Stimulated activated CD8-positive, alpha-beta memory T cell treated with anti-CD3 and anti-CD28 coated beads, Interleukin-12 subunit alpha, Interleukin-12 subunit beta, amount 100 ng/mL, for 24 hours (primary cell): ENCODE data around the gene TMEM220.
"Not testable (repeated sequence)": the region's sequence is repeated elsewhere in the genome, so short reads cannot be mapped to it uniquely, and the experiment has no call there.

Experiments
- DNase-seq: peaks from one replicate; pipeline ENCODE4 v3.0.0-alpha.2; 2020; ENCODE audit errors: extremely low read depth

TMEM220 gene

DNA sequence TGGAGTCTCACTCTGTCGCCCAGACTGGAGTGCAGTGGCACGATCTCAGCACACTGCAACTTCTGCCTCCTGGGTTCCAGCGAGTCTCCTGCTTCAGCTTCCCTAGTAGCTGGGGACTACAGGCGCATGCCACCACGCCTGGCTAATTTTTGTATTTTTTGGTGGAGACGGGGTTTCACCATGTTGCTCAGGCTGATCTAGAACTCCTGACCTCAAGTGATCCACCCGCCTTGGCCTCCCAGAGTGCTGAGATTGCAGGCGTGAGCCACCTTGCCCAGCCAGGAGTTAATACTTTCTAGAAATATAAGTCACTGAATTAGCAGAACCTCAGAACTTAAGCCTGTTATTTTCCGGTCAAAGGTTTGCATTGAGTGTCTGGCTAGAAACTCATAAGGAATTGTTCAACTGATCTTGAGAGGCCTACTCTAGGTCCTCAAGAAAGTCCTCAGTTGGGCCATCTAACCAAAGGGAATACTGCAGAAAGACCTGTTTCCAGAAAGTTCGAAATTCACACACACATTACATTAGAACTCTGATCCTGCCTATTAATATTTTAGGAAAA, 1.4 kb downstream of the TMEM220 start:
- DNase-seq = no peak

DNA sequence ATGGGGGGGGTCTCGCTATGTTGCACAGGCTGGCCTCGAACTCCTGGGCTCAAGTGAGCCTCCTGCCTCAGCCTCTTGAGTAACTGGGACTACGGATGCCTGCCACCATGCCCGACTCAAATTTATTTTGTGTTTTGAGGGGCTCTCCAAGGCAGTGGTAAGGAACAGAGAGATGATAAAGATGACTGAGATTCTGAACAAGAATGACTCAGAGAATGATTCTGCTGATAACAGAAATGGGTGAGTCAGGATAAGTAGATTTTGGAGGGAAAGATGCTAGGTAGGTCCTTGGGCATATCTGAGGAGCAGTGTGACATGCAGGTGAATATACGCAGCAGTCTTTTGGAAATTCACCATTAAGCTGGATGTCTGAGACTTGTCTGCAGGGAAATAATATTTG, 2.6 kb downstream of the TMEM220 start:
- DNase-seq = no peak

DNA sequence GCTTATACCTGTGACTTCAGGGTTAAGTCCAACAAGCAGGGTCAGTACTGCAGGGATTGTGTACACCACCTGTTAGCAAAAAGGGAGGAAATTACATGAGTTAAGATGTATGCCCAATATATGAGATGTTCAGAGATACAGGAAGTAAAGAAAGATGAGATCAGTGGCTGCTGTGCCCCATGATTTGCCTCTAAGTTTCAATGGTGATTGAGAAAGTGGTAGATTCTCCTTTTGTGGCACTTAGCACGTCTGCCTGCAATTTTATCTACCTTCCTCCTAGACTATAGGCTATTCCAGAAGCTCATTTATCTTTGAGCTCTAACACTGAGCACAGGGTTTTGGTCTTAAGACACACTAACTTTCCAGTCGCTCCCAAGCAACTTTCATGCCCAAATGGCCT, 3.6 kb downstream of the TMEM220 start:
- DNase-seq = no peak

DNA sequence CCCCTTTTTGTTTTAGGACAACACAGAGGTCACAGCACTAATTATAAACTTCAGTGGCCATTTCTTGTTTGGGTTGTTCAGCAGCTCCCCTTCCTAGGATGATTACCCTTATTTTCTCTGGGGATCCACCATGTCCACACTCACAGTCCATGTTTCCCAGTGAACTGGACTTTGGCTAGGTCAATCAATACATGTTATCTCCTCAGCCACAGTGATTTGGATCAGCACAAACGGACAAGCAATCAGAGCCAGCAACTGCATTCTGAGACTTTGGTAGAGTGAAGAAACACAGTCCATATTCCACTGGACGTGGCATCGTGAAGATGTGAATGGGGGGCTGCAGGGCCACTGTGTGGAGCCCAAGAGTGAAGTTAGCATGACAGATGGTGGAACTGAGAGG, 4.6 kb downstream of the TMEM220 start:
- DNase-seq = no peak

DNA sequence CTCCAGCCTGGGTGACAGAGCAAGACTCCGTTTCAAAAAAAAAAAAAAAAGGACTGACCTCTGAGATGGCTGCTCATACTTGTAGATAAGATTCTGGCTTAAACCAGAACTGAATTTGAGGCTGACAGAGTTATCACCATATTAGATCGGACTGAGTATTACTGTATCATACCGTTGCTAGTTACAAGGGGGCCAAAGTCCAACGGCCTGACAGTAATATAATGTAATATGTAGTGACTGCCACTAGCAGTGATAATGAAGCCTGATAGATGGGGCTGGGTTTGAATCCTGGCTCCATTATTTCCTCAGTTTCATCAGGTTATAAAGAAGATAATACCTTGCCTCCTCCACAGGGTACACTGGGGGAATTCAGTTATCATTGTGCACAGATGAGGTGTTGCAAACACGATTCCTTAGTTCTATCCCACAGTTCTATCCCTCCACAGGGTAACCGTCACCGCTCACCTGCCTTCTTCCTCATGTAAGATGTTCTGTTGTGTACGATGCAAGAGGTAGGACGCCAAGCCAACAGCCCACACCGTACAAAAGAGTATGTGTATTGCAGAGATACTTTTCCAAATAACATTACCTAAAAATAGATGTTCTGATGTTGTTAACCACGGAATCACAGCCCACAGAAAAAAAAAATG, 5.2 kb downstream of the TMEM220 start:
- no peak for DNase-seq

DNA sequence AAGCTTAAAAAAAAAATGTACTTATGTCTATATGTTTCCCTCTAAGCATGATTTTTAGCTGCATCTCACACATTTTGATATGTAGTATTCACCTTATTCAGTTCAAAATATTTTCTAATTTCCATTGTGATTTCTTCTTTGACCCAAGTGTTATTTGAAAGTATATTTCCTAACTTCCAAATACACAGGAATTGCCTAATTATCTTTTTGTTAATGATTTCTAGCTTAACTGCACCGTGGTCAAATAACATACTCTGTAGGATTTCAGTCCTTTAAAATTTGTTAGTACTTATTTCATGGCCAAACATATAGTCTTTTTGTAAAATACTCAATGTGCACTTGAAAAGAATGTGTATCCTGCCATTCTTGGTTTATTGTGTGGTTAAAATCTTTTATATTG, 11.3 kb downstream of the TMEM220 start:
- DNase-seq = no peak

DNA sequence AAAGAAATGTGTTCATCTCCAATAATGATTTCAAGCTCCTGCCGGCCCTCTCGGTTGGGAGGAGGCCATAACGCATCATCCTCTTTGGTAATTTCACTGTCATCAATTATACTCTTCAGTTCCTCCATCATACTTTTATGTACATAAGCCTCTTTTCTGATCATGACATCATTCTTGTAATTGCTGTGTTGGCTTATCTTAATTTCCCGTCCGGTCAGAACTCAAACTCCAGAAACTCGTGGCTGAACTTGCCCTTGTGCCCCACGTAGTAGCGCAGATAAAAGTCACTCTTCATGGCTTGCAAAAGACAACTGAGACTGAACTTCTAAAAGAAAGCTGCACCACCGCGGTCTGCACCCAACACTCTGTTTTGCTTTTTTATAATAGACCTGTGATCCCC, 13.6 kb downstream of the TMEM220 start:
- no peak for DNase-seq

DNA sequence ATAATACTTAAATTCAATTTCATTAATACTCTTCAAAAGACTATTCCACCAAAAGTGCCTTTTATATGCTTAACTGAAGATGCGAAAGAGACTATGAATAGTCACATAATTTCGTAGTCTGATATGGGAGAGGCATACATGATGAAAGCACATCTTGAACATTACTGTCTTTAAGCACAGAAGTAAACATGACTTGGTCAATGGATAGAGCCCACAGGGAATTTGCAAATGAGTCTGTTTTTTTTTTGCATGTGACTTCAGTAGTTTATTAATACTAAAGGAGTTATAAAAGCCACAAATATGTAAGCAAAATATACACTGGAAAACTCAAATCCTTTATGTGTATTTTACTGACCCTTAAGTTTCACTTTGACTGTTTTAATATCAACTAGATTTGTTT, 16.5 kb downstream of the TMEM220 start:
- no peak for DNase-seq

DNA sequence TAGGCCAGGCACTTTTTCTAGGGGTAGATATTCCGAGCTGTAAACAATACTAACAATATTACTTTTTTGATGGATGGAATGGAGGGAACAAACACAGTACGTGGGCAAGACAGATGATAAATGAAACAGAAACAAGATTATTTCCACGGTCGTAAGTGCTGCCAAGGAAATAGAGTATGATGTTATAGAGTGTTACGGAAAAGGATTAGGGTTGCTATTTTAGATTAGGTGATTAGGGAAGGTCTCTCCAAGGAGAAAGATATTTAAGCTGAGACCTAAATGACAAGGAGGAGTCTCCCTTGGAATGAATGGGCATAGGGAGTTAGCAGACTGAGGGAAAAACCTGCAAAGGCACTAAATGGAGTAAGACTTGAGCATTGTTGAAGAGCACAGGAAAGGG, 24.1 kb downstream of the TMEM220 start:
- no peak for DNase-seq

DNA sequence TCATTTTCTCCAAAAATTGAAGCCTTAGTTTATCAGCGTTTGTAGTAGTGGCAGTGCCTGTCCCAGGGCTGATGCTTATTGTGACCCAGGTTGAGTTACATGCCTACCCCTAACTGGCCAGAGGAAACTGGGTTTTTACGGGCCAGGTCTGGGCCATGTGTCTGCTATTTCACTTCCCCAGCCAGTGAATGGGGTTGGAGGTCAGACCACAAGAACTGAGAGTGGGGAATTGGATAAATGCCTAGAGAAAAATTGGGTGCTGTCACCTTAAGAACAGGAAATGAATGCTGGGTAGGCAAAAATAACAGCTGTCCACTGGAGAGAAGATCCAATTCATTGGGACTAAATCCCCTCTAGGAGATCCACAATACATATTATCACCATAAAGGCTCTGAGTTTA, 27.2 kb downstream of the TMEM220 start:
- no peak for DNase-seq

DNA sequence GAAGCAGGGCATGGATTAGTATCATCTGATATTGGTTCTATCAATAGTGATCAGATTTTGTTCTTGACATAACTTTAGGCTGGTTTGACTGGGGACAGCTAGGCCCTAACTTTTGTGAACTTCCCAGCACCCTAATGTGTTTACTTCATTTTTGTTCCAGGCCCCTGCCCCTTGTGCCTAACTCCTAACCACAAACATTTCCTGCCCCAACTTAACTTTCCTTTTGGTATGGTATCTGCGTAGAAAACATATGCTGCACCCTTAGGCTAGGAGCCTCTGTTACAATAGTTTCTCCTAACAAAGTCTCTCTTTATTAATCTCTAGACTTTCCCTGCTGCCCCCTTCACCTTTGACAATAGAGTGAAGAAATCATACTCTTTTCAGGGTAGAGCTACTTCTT, 30.0 kb downstream of the TMEM220 start:
- DNase-seq = no peak

DNA sequence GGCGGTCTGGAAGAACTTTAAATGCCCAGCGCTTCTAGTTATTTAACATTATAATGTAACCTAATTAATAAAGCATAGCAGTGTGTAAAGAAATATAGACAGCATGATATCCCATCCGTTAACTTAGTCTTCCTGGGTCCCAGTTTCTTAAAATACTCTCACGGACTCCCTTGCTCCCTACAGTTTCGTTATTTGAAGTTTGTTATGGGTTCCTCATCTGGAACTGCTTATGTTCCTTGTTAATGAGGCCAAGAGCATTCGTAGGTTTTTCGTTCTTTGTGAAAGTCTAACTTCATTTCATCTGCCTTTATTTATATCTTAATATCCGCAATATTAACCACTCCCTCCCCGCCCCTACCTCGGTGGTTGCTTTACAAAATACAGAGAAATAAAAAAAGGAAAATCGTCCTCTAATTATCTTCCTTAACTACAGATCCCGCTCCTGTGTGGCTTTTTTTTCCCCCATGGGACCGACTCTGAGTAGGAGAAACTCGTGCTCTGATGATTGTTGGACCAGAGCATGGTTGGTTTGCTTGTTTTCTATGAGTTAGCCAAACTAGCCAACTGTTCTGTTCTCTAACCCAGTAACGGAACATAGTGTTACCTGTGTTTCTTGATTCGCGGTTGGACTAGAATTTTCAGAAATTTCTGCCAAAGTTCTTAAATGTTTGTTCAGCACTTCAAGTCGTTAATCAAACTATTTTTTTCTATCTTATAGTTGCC, 31.6 kb downstream of the TMEM220 start:
- DNase-seq = no peak

DNA sequence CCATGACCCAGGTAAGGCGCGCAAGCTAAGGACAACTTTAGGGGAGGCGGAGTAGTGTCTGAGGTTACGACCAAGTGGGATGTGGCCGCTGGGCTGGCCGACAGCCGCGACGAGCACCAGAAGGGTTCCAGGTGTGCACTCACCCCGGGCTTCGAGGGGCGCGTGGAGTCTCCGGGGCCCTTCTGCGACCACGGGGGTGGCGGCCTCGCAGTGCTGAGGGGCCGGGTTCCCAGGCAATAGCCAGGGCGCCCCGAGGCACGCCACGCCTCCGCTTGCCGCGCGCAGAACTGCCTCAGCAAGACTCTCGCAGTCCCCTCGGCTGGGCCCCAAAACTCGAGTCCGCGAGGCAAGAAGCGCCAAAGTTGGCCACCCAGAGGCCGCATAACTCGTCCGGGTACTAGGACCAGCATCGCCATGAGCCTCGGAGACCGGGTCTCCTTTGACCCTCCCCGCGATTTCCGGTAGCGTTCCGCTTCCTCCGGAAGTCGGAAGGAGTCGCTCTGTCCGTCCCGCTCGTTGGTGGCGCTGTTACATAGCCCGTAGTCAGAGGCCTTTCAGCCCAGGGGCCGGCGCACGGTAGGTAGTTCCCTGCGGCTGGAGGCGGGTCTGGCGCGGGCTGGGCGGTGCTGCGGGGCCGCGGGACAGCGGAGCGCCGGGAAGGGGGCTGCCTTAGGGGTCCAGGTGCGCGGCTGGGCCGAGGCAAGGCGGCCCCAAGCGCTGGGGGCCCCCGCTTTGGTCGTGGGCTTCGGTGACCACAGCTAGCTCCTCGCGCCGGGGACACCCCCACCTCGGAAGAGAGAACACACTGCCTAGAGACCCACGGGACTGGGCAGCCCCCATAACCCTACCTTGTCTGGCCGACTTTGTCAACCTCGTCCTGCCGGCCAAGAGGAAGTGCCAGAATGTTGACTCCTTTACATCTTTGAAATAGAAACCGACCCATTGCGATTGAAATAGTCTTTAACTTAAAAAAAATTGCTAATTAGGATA, 32.4 kb downstream of the TMEM220 start, which contains the start of the genes ADPRM and SCO1:
ADPRM (plus strand) TSS at position 503 of the 990 bp plus-strand sequence. CDS start 7,333 bp downstream, outside the sequence.
SCO1 (minus strand) TSS at position 442 of the 990 bp plus-strand sequence; CDS start at position 416, 26 bp downstream.
- peak; percentile 80 for DNase-seq

DNA sequence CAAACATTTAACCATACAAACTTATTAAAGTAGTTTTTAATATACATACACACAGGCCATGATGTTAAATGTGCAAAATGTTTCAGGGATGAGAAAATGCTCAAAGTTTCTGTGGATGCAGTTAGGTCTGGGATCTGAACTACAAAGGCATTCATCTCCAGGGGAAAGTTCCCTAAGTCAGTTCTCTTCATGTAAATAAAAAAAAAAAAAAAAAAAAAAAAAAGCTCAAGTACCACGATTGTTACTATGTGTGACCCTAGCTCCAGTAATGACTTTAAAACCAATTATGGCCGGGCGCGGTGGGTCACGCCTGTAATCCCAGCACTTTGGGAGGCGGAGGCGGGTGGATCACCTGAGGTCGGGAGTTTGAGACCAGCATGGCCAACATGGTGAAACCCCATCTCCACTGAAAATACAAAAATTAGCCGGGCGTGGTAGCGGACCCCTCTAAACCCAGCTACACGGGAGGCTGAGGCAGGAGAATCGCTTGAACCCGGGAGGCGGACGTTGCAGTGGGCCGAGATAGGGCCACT, 33.9 kb downstream of the TMEM220 start:
- DNase-seq = not testable (repeated sequence)

DNA sequence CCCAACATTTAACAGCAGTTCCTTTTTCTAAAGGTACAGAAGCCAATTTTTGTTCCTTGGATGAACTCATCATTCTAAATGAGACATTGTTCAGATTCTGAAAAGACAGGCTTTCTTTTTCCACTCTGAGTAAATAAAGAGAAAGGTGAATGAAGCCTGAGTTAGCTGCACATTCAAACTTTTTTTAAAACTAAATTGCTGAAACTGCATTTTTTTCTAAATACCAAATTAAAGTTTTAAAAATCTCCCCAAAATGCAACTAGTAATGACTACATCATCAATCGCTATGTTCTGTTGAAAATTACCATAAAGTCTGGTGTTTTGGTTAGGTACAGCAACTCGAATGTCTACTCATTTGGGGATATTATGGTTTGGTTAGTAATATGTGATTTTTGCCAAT, 42.3 kb downstream of the TMEM220 start:
- no peak for DNase-seq

DNA sequence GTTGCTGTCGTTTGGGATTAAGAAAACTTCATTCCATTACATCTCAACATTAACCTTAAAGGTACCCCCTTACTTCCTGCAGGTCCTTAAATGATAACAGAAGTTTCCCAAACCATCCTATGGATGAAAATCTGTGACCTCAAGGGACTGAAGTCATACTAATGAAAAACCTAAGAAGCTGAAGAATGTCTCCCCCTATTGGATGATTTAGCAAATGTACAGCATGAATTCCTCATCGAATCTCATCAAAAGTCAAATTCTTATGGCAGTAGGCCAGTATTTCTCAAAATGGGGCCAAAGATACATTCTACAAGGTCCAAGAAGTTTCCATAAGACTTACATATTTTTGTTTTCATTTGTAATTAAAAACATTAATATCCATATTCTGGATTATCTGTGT, 46.0 kb downstream of the TMEM220 start:
- no peak for DNase-seq

DNA sequence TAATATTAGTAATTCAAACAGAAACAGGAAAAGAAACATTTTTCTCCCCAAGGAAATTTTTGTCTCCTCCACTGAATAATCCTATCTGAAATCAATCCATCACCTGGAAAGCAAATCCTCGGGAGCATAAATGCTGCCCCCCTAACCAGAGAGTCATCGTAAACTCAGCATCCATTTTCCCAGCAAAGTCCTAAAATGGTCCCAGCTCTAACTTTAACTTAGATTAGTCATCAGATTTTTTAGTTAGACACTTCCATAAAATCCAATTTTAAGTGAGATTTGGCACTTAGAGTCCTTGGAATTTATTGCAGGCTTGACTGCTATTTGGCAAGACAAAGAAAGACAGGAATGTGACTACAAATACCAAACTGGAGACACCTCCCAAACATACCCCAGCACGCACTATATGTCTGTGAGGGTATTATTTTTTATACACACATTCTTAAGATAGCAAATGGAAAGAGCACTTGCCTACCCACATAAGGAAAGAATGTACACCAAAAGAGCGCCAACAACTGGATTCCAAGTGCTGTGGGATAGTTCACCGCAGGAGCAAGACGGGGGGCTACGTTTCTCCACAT, 47.9 kb downstream of the TMEM220 start:
- DNase-seq = no peak

DNA sequence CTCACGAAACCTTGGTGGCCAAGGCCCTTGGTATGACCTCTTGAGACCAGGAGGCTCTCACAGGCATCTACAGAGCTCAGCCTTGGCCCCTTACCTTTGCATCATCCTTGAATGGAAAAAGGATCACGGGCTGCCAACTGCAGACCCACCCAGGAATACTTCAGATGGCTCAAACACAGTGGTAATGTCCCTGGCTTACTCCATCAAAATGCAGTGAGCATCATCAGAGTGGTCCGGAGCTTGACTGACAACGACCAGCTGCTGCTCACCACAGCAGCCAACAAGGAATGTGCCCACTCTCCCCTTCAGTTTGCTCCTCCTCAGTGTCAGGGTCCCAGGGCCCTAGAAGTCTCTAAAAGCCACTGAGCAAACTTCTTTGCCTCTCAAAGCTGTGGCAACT, 55.1 kb downstream of the TMEM220 start:
- DNase-seq = no peak

DNA sequence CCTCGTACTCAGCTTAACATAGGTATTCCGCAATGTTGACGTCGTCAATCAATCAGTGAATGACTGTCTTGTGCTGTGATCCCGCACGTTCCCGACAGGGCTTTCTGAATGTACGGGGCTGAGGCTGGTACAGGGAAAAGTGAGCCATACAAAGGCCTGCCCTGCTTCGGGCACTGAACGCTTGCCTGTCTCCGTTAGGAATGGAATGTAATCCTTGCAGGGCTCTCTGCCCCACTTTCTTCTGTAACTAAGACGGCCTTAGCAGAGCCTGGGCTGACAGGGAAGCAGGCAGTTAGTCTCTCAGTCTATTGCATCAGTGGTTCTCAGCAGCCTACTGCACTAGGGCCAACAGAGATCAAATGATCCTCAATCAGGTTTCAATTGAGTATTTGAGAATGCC, 56.5 kb downstream of the TMEM220 start:
- DNase-seq = no peak

DNA sequence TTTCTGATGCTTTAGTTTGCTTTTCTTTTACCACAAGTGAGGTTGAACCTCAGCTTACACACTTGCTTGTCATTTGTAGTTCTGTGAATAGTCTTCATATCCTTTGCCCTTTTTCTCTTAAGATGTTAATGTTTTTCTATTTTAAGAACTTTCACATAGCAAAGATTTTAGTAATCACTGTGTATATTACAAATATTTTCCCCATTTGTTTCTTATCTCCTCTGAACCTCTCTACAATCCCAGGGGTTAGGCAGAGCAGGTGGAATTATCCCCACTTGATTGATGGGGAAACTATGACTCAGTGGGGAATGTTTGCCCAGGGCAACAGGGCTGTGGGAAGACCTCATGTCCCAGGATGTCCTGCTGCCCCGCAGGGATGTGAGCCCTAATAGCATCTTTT, 61.0 kb downstream of the TMEM220 start:
- DNase-seq = no peak

DNA sequence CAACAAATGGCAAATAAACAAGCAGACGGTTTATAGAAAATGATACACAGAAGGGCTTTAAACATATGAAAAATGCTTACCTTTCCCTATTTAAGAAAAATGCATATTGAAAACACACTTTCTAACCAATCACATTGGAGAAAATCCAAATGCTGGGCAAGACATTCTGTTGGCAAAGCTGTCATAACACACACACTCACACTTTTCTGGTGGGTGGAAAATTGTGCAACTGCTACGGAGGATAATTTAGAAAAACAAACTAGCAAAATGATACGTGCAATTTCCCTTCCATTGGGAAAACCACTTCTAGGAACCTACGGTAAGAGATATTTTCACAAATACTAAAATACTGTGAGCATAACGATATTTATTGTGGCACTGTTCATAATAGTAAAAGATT, 62.9 kb downstream of the TMEM220 start:
- DNase-seq = no peak
